HepG2 (cell line): Measurements from ENCODE around the gene ETFA. TPM values are rescaled to one million over a fixed set of nuclear protein-coding genes. Genes with fewer than 3 reads are reported as not detected.
A peak's percentile ranks its signal among the peaks of the same experiment; 100 is the strongest.

Source experiments
- CBX2 ChIP-seq, 2 experiments: fragments of 200-600 bp in 1 of 2; sonication (generic); formaldehyde crosslinking in 1 of 2; IDR thresholded peaks; 2 replicates each; pipeline versions ENCODE4 v1.7.0 to v1.8.1; 2018 to 2022; ENCODE audit warnings: low read depth in 2 of 2, low read length in 1 of 2, mild to moderate bottlenecking in 1 of 2, missing genetic modification reagents in 1 of 2
- FOSL1 ChIP-seq: sonication (generic); formaldehyde crosslinking; IDR thresholded peaks from 2 replicates; pipeline ENCODE4 v1.9.0; 2021; ENCODE audit warnings: missing genetic modification reagents, borderline replicate concordance
- GABPB1 ChIP-seq: IDR thresholded peaks from 2 replicates; pipeline ENCODE4 v1.6.1; 2016; ENCODE audit warnings: mild to moderate bottlenecking, missing genetic modification reagents, moderate library complexity, missing compliant biosample characterization
- HMG20B ChIP-seq: conservative IDR thresholded peaks from 2 replicates; pipeline ENCODE4 v1.6.1; 2016; ENCODE audit warnings: missing genetic modification reagents, missing compliant biosample characterization
- ISX ChIP-seq: sonication (generic); formaldehyde crosslinking; conservative IDR thresholded peaks from 2 replicates; pipeline ENCODE4 v1.5.0; 2020; ENCODE audit warnings: missing genetic modification reagents
- KDM5B ChIP-seq: sonication (generic); formaldehyde crosslinking; IDR thresholded peaks from 2 replicates; pipeline ENCODE4 v1.4.0; 2020; ENCODE audit warnings: missing genetic modification reagents, mild to moderate bottlenecking, borderline replicate concordance
- KLF11 ChIP-seq: IDR thresholded peaks from 2 replicates; pipeline ENCODE4 v1.6.1; 2016; ENCODE audit warnings: missing compliant biosample characterization
- MED1 ChIP-seq: sonication (generic); formaldehyde crosslinking; IDR thresholded peaks from 2 replicates; pipeline ENCODE4 v1.4.0; 2020; ENCODE audit warnings: missing genetic modification reagents
- MED13 ChIP-seq: sonication (generic); formaldehyde crosslinking; IDR thresholded peaks from 2 replicates; pipeline ENCODE4 v1.5.0; 2020; ENCODE audit warnings: missing genetic modification reagents
- MED8 ChIP-seq: sonication (generic); formaldehyde crosslinking; IDR thresholded peaks from 2 replicates; pipeline ENCODE4 v1.8.1; 2023; ENCODE audit warnings: mild to moderate bottlenecking, missing genetic modification reagents; ENCODE audit not compliant: insufficient replicate concordance
- MYC ChIP-seq: sonication (generic); formaldehyde crosslinking; IDR thresholded peaks from 2 replicates; pipeline ENCODE4 v1.9.0; 2021; ENCODE audit warnings: missing genetic modification reagents, borderline replicate concordance
- RFXAP ChIP-seq: sonication (generic); formaldehyde crosslinking; IDR thresholded peaks from 2 replicates; pipeline ENCODE4 v1.4.0; 2020; ENCODE audit warnings: missing genetic modification reagents, borderline replicate concordance
- TBP ChIP-seq: sonication (generic); formaldehyde crosslinking; IDR thresholded peaks from 2 replicates; pipeline ENCODE4 v1.5.0; 2020; ENCODE audit warnings: missing genetic modification reagents
- TEAD2 ChIP-seq: sonication (generic); formaldehyde crosslinking; IDR thresholded peaks from 2 replicates; pipeline ENCODE4 v1.9.0; 2021; ENCODE audit warnings: missing genetic modification reagents
- YEATS2 ChIP-seq: sonication (generic); formaldehyde crosslinking; IDR thresholded peaks from 2 replicates; pipeline ENCODE4 v1.4.0; 2020; ENCODE audit warnings: missing genetic modification reagents, borderline replicate concordance
- ZNF333 ChIP-seq: sonication (generic); formaldehyde crosslinking; IDR thresholded peaks from 2 replicates; pipeline ENCODE4 v1.4.0; 2020; ENCODE audit warnings: mild to moderate bottlenecking, missing genetic modification reagents, borderline replicate concordance
- ZNF672 ChIP-seq: sonication (generic); formaldehyde crosslinking; IDR thresholded peaks from 2 replicates; pipeline ENCODE4 v1.8.1; 2022; ENCODE audit warnings: missing genetic modification reagents
- ZZZ3 ChIP-seq: sonication (generic); formaldehyde crosslinking; IDR thresholded peaks from 2 replicates; pipeline ENCODE4 v1.4.0; 2020; ENCODE audit warnings: missing genetic modification reagents, mild to moderate bottlenecking, borderline replicate concordance
- polyA plus RNA-seq, 8 experiments: library from polyadenylated mRNA; depleted of rRNA in 3 of 8; stranded (reverse) in 7 of 8; unstranded in 1 of 8; fragments of >200 nt; fragmentation: Illumina TruSeq in 4 of 8; extraction: Trizol in 4 of 8; gene quantifications; 2 replicates each; pipeline versions ENCODE4 v1.2.1 to v1.2.3, GENCODE V29; 2011 to 2016; ENCODE audit warnings: low read depth in 4 of 8, missing spikeins in 1 of 8, mixed read lengths in 1 of 8; ENCODE audit not compliant: insufficient read depth in 1 of 8
- total RNA-seq, 5 experiments: library from RNA; depleted of rRNA; stranded (reverse); fragments of >200 nt; fragmentation: Illumina TruSeq; extraction: Trizol; gene quantifications; 2 replicates each; pipeline ENCODE4 v1.2.3, GENCODE V29; 2016; ENCODE audit warnings: low read depth in 1 of 5
- TF ChIP-seq, protein P1 (sequence below): sonication (generic); formaldehyde crosslinking; IDR thresholded peaks from 2 replicates; pipeline ENCODE4 v1.4.0; 2020; ENCODE audit warnings: missing genetic modification reagents
- TF ChIP-seq, protein P2 (sequence below): sonication (generic); formaldehyde crosslinking; IDR thresholded peaks from 2 replicates; pipeline ENCODE4 v1.9.0; 2021; ENCODE audit warnings: missing genetic modification reagents, mild to moderate bottlenecking, borderline replicate concordance
- TF ChIP-seq, protein P3 (sequence below): sonication (generic); formaldehyde crosslinking; IDR thresholded peaks from 2 replicates; pipeline ENCODE4 v1.5.1; 2020; ENCODE audit warnings: missing genetic modification reagents, mild to moderate bottlenecking, borderline replicate concordance
- TF ChIP-seq, protein P4 (sequence below): sonication (generic); formaldehyde crosslinking; IDR thresholded peaks from 2 replicates; pipeline ENCODE4 v1.5.1; 2020; ENCODE audit warnings: mild to moderate bottlenecking, moderate library complexity, missing genetic modification reagents

Gene ETFA
- total and polyA plus RNA-seq, 2 of the 13 experiments (the other 11 are each of a cell fraction or from before 2014, with no cell fraction given): 291 to 396 TPM

DNA sequence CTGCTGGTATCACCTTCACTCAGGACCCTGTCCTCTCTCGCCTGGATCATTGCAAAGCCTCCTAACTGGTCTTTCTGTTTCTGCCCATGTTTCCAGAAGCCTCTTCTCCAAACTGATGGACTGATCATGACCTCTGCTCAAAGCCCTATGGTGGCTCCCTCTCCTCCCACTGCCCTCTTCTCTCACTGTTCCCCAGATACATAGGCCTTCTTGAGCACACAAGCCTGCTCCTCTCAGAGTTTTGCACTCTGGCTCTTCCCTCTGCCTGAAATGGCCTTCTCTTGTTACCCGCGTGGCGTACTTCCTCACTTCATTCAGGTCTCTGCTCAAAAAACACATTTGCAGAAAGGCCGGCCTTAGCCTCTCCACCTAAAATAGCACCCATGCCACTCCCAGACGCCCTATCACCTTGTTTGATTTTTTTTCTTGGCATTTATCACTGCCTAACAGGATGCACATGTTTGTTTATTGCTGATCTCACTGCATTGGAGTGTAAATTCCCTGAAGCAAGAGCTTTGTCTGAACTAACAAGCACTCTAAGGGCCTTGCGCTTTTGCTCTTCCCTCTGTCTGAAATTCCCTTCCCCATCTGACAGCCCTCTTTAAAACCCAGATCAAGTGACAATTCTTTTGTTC lies 1.4 kb upstream of the ETFA start (continued):
- TF ChIP-seq CBX2 (IDR thresholded peaks at IDR 0.05; ENCODE audit: low read depth, low read length): no peak
- no peak for TF ChIP-seq CBX2 (CRISPR knock-in tag; IDR thresholded peaks at IDR 0.05; ENCODE audit: low read depth)
- TF ChIP-seq RFXAP (CRISPR knock-in tag): no peak
- no peak for TF ChIP-seq HMG20B (CRISPR knock-in tag)
- TF ChIP-seq YEATS2 (CRISPR knock-in tag): no peak
- TF ChIP-seq, protein P1, sequence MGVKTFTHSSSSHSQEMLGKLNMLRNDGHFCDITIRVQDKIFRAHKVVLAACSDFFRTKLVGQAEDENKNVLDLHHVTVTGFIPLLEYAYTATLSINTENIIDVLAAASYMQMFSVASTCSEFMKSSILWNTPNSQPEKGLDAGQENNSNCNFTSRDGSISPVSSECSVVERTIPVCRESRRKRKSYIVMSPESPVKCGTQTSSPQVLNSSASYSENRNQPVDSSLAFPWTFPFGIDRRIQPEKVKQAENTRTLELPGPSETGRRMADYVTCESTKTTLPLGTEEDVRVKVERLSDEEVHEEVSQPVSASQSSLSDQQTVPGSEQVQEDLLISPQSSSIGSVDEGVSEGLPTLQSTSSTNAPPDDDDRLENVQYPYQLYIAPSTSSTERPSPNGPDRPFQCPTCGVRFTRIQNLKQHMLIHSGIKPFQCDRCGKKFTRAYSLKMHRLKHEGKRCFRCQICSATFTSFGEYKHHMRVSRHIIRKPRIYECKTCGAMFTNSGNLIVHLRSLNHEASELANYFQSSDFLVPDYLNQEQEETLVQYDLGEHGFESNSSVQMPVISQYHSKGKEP (CRISPR knock-in tag): no peak
- no peak for TF ChIP-seq TEAD2 (CRISPR knock-in tag)
- no peak for TF ChIP-seq KDM5B (CRISPR knock-in tag)
- TF ChIP-seq ZNF333: no peak
- TF ChIP-seq, protein P2, sequence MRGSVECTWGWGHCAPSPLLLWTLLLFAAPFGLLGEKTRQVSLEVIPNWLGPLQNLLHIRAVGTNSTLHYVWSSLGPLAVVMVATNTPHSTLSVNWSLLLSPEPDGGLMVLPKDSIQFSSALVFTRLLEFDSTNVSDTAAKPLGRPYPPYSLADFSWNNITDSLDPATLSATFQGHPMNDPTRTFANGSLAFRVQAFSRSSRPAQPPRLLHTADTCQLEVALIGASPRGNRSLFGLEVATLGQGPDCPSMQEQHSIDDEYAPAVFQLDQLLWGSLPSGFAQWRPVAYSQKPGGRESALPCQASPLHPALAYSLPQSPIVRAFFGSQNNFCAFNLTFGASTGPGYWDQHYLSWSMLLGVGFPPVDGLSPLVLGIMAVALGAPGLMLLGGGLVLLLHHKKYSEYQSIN (CRISPR knock-in tag): no peak
- no peak for TF ChIP-seq ZZZ3 (CRISPR knock-in tag)
- TF ChIP-seq, protein P3, sequence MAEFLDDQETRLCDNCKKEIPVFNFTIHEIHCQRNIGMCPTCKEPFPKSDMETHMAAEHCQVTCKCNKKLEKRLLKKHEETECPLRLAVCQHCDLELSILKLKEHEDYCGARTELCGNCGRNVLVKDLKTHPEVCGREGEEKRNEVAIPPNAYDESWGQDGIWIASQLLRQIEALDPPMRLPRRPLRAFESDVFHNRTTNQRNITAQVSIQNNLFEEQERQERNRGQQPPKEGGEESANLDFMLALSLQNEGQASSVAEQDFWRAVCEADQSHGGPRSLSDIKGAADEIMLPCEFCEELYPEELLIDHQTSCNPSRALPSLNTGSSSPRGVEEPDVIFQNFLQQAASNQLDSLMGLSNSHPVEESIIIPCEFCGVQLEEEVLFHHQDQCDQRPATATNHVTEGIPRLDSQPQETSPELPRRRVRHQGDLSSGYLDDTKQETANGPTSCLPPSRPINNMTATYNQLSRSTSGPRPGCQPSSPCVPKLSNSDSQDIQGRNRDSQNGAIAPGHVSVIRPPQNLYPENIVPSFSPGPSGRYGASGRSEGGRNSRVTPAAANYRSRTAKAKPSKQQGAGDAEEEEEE: no peak
- peak; percentile 19; the same call in 1 of the 2 replicates for TF ChIP-seq MYC (CRISPR knock-in tag)
- TF ChIP-seq ISX: no peak
- TF ChIP-seq, protein P4, sequence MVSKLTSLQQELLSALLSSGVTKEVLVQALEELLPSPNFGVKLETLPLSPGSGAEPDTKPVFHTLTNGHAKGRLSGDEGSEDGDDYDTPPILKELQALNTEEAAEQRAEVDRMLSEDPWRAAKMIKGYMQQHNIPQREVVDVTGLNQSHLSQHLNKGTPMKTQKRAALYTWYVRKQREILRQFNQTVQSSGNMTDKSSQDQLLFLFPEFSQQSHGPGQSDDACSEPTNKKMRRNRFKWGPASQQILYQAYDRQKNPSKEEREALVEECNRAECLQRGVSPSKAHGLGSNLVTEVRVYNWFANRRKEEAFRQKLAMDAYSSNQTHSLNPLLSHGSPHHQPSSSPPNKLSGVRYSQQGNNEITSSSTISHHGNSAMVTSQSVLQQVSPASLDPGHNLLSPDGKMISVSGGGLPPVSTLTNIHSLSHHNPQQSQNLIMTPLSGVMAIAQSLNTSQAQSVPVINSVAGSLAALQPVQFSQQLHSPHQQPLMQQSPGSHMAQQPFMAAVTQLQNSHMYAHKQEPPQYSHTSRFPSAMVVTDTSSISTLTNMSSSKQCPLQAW (CRISPR knock-in tag): no peak
- no peak for TF ChIP-seq KLF11
- TF ChIP-seq MED1 (CRISPR knock-in tag): 0 out of 2 replicates have a peak, but pooled peaks have one; percentile 30
- TF ChIP-seq MED8 (CRISPR knock-in tag): no peak
- no peak for TF ChIP-seq ZNF672
- no peak for TF ChIP-seq GABPB1
- no peak for TF ChIP-seq MED13 (CRISPR knock-in tag)
- no peak; the same call in 1 of the 2 replicates for TF ChIP-seq FOSL1 (CRISPR knock-in tag)
- TF ChIP-seq TBP (CRISPR knock-in tag): no peak
